GM19035 (cell line): Measurements from ENCODE around the gene EXOC2.
"Not testable (repeated sequence)": the region's sequence is repeated elsewhere in the genome, so short reads cannot be mapped to it uniquely, and the experiment has no call there.

Experiments
- ATAC-seq: cut with Tn5 transposase; IDR thresholded peaks from one replicate; pipeline ENCODE4 v1.9.1; 2021; ENCODE audit not compliant: unreplicated experiment

EXOC2 gene

DNA sequence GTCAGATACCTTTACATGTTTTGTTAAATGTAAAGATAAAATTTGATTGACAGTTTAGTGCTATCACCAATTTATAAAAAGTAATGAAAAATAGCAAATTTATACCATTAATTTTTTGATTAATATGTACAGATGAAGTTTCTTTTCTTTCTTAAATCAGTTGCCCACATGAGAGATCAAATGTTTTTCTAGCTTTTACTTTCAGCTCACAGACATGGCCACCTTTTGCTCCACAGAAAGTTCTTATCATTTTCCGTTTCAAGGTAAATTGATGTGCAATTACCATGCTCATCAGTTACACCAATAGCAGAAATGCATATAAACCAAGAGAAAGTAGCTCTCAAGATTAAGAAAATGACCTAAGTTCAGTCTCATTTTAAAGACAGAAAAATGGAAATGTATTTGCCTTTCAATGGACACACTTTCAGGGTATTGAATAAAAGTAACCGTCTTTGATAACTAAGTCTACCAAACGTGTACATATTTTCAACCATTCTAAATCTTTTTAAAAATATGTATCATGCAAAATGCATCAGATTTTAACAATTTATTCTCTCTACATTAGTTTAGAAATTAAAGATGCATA, 16.6 kb upstream of the EXOC2 start:
- no peak for ATAC-seq

DNA sequence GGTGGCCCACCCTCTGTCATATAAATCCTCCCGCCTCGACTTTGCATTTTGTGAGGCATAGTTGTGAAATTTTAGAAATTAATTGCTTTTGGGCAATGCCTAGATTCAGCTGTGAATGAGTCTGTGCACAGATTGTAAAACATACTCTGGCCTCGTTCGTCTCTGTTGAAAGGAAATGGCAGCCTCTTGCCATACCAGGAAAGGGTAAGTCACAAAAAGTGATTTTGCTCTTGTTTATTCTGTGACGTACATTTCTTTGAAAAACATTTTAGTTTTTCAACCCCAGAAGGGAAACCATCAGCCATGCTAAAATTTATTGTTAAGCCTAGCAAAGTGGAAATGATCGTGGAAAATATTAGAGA, 15.3 kb upstream of the EXOC2 start:
- no peak for ATAC-seq

DNA sequence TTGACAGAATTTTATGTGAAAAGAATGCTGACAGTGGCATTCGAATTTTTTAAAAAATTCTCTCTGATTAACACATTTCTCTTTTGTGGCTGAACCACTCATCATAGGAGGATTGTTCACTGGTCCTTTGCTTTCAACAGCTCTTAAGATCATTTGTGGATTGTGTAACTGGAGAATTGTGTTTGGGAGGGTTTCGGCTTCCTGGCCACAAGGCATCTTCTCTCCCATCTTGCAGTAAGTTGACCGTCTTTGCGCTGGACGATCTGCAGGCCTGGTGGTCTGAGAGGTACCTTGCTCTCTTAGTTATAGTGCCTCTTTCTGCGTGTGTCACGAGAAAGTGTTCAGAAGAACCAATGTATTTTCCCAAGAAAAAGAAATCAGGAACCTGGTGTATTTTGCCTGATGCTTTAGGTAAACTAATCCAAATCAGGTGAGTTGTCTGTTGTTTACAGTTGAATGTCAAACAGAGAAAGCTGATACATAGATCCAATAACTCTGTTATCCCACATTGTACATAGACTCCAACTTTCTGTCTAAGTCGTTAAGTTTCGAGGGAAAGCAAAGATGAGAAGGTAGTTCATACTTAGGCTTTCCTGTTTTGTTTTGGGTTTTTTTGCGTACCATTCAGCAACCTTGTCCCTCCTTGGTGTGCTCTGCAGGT, 14.8 kb upstream of the EXOC2 start:
- ATAC-seq, result no peak

DNA sequence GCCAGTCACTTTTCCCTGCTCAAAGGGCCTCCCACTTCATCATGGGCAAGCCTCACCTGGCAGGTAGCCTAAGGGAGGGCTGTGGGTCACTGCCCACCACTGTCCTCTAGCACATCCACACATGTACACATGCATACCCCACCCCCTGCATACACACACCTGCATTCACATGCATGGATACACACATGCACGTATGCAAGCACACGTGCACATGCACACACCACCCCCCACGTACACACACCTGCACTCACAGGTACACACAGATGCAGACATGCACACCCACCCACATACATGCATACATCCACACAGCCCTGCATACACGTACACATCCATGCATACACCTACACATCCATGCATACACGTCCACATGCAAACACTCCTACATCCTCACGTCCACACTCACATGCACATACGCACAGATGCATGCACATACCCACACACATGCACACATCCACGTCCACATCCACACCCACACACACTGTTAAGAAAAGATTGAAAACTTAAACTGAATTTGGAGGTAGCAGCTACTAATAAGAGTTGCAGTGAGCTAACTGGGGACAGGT, 14.0 kb upstream of the EXOC2 start:
- ATAC-seq, result no peak

DNA sequence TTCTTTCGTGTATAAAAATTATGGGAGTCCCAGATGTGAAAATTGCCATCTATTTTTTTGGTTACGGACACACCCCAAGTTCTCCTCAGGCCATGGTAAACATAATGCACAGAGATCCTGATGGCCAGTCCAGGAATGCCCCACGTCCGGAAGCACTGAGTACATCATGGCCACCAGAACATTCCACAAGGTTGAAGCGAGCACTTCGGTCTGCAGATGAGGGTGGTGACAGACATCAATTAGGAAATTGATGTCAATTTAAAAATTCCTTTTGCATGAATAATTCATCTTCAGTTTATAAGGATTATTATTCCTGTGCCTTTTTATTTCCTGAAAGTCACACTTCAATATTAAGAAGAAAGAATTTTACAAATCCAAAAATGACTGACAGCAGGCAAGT, 13.2 kb upstream of the EXOC2 start:
- no peak for ATAC-seq

DNA sequence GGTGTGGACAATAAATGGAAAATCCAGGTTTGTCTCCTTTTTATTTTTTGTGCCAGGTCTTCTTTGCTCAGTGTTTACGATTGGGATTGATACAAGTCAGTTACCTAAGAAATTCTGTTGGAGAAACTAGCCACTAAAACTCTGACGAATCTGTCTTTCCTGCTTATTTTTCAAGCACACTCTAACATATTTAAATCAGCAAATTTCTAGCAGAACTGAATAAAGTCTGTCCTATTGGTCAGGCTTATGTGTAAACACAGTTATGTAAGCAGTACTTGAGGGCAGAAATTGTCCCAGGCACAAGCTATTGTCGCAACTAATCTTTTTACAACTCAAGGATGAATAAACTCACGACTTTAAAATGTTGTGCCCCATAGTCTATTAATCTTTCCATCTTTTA, 12.1 kb upstream of the EXOC2 start:
- ATAC-seq, result no peak

DNA sequence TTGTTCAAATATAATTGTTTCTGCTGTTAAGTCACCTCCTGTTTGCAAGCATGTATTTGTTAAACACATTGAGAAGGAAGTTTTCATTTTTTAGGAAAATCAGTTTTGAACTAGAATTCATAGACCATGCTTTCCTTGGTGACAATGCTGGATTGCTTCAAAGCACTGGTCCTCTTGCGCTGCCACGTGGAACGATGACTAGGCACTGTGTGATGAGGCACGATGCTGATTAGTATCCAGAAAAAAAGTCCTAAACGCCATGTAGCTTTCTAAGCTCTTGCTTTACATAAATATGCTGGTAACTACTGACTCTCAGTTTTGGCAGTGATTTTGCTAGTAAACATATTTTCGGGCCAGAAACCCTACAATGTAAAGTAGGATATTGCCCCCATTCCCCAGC, 11.1 kb upstream of the EXOC2 start:
- no peak for ATAC-seq

DNA sequence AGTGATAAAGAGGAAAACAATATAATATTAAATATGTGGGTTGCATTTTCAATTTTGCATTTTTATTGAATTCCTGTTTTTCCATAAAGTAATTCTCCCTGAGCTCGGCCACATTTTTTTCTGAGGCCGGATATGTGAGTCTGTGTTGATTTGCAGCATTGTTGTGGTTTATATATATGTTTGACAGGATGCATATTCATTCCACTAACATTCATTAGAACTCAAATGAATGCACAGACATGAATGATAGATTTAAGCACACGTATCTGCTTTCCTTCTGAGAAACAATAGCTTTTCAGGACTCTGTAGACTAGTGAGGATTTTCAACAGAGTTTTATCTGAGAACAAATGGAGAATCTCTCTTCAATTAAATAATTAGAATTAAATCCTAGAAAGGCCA, 10.6 kb upstream of the EXOC2 start:
- ATAC-seq, result no peak

DNA sequence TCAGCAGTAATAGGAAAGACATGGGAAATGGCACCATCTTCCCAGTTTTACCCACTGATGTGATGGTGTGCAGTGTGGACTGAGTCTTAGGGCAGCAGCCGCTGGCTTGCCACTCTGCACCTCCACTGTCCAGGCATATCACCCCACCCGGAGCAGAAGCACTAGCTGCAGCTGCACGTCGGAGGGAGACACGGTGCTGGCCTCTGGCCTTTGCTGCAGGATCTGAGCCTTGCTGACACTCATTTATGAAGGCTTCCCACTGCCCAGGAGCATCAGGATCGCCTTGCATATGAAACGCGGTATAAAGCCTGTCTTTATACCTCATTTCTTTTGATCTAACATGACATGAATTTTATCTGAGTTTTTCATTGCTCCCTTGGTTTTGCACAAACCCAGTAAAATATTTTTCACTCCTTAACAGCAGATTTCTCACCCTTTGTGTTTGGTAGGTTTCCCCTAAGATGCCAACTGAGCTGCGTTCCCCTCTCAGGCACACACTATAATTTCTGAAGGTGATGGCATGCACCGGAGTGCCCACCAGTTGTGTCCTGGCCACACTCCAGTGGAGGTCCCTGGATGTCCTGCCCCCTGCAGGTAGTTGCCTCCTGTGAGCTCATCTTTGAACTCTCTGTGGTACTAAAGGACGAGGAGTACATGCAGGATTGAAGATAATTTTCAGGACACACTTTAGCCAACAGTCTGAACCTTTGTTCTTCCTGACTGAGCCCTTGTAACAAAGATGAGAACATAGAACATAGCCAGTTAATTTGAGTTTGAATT, 9.0 kb upstream of the EXOC2 start:
- no peak for ATAC-seq

DNA sequence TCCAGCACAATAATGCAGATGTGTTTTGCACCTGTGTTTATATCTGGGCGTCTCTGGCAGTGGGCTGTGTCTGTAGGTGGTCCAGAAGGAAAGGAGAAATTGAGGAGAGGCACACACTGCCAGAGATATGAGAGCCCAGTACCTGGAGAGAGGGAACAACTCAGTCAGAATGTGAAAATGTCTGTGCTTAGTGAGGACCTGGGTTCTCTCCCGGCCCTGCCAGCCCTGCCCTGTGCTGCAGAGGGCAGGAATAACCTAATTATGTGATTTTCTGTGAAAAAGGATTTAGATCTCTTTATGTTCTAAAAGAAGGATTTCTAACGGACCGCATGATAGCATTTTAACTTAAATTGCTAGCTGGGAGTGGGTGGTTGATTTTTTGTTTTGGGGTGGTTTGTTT, 8.3 kb upstream of the EXOC2 start:
- ATAC-seq, result no peak

DNA sequence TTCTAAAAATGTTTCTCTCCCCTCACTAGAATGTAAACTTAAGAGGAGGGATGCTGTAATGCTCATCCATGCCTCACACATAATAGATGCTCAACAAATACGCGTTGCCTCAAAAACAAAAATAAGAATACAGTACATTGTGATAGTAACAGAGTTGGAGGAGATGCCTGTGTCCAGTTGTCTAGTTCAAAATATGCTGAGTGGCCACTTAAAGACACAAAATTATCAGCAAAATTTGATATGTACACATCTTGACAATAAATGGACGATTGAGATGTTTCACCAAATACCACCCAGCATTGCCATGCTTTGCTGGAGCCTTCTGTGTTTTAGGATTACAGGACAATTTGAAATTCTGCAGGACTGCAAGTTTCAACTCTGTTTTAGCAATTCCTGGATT, 7.6 kb upstream of the EXOC2 start:
- no peak for ATAC-seq

DNA sequence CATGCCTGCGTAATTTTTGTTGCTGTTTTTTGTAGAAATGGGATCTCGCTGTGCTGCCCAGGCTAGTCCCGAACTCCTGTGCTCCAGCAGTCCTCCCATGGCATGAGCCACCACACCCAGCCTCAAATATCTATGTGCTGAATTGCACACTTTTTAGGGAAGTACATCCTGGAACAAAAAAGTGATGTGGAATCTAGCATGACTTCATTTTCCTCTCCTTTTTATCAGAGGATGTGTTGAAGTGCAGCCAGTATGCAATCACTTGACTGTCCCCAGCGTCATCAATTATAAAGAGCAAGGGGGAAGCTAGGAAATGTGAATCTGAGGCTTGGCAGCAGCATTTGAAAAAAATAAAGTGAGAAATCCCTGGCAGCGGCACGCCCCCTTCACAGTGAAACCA, 6.4 kb upstream of the EXOC2 start:
- no peak for ATAC-seq

DNA sequence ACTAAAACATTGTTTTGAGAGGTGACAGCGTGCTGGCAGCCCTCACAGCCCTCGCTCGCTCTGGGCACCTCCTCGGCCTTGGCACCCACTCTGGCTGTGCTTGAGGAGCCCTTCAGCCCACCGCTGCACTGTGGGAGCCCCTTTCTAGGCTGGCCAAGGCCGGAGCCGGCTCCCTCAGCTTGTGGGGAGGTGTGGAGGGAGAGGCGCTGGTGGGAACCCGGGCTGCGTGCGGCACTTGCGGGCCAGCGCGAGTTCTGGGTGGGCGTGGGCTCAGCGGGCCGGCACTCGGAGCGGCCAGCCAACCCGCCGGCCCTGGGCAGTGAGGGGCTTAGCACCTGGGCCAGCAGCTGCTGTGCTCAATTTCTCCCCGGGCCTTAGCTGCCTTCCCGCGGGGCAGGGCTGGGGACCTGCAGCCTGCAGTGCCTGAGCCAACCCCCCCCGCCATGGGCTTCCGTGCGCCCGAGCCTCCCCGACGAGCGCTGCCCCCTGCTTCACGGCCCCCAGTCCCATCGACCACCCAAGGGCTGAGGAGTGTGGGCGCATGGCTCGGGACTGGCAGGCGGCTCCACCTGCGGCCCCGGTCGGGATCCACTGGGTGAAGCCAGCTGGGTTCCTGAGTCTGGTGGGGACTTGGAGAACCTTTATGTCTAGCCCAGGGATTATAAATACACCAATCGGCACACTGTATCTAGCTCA, 1.6 kb upstream of the EXOC2 start:
- ATAC-seq, result not testable (repeated sequence)

DNA sequence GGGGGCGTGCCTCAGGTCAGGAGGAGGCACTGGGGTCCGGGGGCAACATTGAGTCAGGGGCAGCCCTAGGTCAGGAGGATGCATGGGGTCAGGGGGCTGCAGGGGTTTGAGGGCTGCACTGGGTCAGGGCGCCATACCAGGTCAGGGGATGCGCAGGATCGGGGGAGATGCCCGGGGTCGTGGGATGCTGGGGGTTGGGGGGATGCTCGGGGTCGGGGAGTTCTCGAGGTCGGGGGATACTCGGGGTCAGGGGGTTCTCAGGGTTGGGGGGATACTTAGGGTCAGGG, 727 bp upstream of the EXOC2 start:
- no peak for ATAC-seq

DNA sequence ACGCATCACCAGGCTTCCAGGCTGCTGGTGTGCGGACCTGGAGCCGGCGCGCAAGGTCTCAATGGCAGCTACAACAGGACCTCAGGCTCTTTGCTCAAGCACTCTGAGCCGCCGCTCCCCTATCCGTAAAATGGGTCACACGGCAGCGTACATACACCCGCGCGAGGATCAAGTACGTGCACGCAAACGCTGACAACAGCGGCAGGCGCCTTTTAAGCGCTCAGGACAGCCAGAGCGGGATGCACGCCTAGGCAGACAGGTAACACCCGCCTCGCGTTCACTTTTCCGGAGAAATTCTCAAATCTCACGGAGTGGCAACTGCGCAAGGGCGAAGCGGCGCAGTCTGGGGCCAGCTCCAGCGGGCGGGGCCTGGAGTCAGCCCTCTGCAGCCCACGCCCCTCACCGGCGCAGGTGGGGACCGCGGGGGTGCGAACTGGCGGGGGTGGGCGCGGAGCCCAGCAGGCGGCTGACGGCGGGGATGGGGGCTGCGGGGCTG, 535 bp downstream of the EXOC2 start:
- ATAC-seq, result peak; percentile 77

DNA sequence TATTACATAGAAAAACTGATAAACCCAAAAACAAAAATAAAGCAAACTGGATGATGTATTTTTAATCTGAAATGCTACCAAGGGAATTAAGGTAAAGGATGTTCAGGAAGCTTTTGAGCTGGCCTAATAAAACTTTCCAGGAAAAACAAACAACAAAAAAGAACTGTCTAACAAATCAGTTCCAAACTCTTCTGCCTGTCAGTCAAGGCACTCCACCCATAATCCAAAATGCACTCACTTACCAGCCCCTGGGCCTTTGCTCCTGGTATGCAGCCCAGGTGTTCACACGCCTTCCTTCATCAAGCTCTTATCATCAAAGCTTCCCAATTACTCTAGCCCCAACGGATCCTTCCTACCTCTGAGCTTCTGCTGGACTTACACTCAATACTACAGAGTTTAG, 3.7 kb downstream of the EXOC2 start:
- ATAC-seq, result no peak

DNA sequence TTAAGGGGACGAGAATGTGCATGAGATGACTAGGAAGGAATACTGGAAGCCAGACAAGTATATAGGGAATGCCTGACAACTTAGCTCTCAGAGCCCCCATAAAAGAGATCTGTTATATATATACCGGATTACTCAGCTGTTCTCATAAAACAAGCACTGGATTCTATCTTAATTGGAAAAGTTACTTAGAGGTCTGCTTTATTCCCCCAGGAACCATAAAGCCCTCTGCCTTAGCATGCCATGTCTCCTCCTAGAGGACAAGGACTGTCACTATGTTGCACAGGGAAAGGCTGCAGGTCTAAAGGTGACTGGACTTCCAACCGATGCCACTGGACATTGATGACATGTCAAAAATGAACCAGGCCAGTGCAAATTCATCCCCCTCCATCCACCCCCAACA, 6.4 kb downstream of the EXOC2 start:
- no peak for ATAC-seq

DNA sequence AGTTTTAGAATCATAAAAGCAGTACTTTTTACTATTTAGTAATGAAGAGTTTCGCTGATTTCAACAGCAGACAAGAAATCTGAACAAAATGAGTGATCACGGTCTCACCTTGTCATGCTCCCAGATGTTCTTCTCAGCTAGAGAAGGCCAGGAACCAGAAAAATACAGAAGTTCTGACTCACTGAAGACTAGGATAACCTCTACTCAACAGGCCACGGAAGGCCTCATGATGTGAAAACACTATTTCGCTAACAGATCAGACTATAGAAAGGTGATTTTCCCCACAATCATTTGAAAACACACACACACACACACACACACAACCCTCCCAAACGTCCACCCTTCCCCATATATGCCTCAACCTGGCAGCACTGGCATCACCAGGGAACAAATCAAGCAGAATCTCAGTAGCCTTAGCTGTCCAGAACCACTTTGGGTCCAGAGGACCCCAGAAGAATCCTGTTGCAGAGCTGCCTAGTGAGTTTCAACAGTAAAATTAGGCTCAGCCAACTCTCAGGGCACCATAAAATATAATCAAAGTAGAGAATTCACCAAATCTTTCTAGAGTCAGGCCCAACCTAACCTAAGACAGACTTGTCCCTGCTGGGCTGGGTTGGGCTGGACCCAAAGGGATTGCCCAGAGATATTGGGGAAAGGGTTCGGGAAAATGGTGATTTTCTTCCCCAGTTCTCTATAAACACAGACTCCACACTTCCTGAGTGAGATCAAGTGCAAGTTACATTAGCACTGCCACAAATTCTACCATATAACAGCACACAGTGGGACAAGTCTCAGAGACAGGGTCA, 7.9 kb downstream of the EXOC2 start:
- ATAC-seq, result peak; percentile 78

DNA sequence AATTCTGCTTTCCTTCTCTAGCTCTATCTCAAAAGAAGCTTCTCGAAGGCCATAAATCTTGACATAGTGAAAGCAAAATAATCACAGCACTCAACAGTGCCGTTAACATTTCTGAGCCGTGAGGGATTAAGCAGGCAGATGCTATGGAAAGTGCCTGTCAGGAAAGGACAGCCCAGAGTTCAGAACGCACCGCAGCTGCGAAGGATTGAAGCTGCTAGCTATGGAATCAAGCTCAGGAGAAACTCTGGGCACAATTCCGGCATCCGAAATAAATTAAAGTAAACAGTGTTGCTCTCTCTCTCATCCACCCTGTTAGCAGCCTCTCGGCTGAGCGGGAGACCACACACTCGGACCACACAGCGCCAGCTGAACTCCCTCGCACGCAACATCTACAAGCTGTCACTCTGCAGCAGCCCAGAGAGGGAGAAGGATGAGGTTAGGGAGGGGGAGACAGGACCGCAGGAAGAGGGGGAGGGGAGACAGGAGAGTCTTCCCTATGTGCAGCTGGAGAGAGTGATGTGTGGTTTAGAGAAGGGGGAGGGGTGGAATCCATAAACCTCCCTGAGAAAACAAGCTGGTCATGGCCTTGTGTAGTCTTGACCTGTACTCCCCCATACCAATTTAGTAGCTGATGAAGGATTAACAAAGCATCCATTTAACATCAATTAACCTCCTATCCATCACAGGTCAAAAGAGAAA, 9.0 kb downstream of the EXOC2 start:
- ATAC-seq, result no peak

DNA sequence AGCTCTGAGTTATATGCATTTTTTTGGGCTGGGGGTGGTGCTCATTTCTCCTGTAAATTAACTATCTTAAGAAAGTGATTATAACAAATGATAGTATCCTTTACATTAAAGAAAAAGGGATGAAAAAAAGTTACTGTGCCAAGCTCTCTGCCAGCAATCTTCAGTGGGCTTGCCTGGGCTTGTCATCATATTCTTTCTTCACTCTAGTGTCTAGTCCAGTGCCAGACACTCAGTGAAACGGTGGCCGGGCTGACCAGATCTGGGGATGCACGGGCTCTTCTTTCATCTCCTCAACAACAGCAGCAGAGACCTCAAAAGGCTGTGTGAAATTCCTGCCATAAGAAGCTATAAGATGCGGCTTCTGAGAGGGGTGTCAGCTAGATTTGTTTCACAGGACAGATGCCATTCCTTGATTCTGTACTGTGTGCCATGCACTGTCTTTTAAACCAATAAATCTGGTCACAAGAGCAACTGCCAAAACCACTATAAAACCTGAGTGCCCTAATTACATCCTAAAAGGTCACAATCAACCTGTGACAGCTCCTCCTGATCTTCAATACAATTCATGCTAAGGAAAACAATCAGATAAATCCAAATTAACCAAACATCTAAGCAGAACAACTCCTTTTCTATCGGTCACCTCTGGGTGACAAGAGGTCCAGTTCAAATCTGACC, 12.1 kb downstream of the EXOC2 start:
- no peak for ATAC-seq
